Panc1 (cell line): Measurements from ENCODE around the gene PEX5. TPM values are rescaled to one million over a fixed set of nuclear protein-coding genes. Genes with fewer than 3 reads are reported as not detected.
A peak's percentile ranks its signal among the peaks of the same experiment; 100 is the strongest.

ENCODE experiments used
- ATAC-seq: fragments of 200-7000 bp; cut with Tn5 transposase; 2 replicates; pipeline ENCODE4 v1.9.1; 2020; ENCODE audit warnings: mild to moderate bottlenecking, moderate library complexity
- Bru-seq: library from RNA; stranded (reverse); fragments of 400-500 nt; gene quantifications from one replicate; lab custom pipeline; 2021; lab: Mats Ljungman, UMichigan
- BruChase-seq, 2 experiments: library from RNA; stranded (reverse); fragments of 400-500 nt; gene quantifications; one replicate each; lab custom pipeline; 2021; lab: Mats Ljungman, UMichigan
- BruUV-seq: library from RNA; stranded (reverse); fragments of 400-500 nt; replicated peaks from 2 replicates; lab custom pipeline; 2021; lab: Mats Ljungman, UMichigan
- CTCF ChIA-PET: fragments of 300-600 bp; sonication (Branson Sonifier 250); formaldehyde crosslinking; loops from one replicate; lab custom pipeline; 2022; ENCODE audit warnings: antibody characterized with exemption; lab: Charles Lee
- POLR2A ChIA-PET: fragments of 300-600 bp; sonication (Branson Sonifier 250); formaldehyde crosslinking; loops from one replicate; lab custom pipeline; 2022; ENCODE audit warnings: antibody characterized with exemption; lab: Charles Lee
- DNase-seq: peaks from one replicate; pipeline ENCODE4 v3.0.0-alpha.2; 2010; ENCODE audit warnings: low read depth, low spot score
- H3K27ac ChIP-seq: 2 replicates; pipeline ENCODE4 v1.5.1; 2011; ENCODE audit warnings: mild to moderate bottlenecking, low read length, inconsistent platforms
- H3K27me3 ChIP-seq: fragments of 200-500 bp; sonication (Bioruptor generic); 2 replicates; pipeline ENCODE4 v1.6.0; 2014; ENCODE audit warnings: low read length, inconsistent platforms; ENCODE audit not compliant: control insufficient read depth, insufficient read depth
- H3K36me3 ChIP-seq: fragments of 200-500 bp; sonication (Bioruptor generic); 2 replicates; pipeline ENCODE4 v1.5.1; 2014; ENCODE audit warnings: inconsistent platforms, mild to moderate bottlenecking, low read length, moderate library complexity; ENCODE audit not compliant: control insufficient read depth, insufficient read depth
- H3K4me1 ChIP-seq: 2 replicates; pipeline ENCODE4 v1.5.1; 2011; ENCODE audit warnings: inconsistent platforms, mild to moderate bottlenecking, low read length, moderate library complexity; ENCODE audit not compliant: control insufficient read depth, insufficient read depth
- H3K4me3 ChIP-seq, 2 experiments: 2 replicates each; pipeline ENCODE4 v1.5.1; 2011 to 2012; ENCODE audit warnings: low read depth in 2 of 2, low read length in 2 of 2, mild to moderate bottlenecking in 2 of 2, inconsistent platforms in 1 of 2, moderate library complexity in 1 of 2
- H3K9me3 ChIP-seq: fragments of 200-500 bp; sonication (Bioruptor generic); 2 replicates; pipeline ENCODE4 v1.5.1; 2014; ENCODE audit warnings: low read depth, mild to moderate bottlenecking, inconsistent platforms, low read length, moderate library complexity; ENCODE audit not compliant: control insufficient read depth, insufficient read depth
- CTCF ChIP-seq: fragments of 450-650 bp; IDR thresholded peaks from 2 replicates; pipeline ENCODE4 v1.5.1; 2017; ENCODE audit warnings: mild to moderate bottlenecking
- POLR2AphosphoS5 ChIP-seq: IDR thresholded peaks from 2 replicates; pipeline ENCODE4 v1.6.1; 2012; ENCODE audit warnings: mild to moderate bottlenecking, low read depth, low read length, moderate library complexity
- REST ChIP-seq, 2 experiments: IDR thresholded peaks; 2 replicates each; pipeline ENCODE4 v1.6.1; 2011 to 2012; ENCODE audit warnings: low read depth in 2 of 2, control low read depth in 1 of 2, low read length in 1 of 2, mild to moderate bottlenecking in 1 of 2, moderate library complexity in 1 of 2; ENCODE audit not compliant: insufficient read depth in 1 of 2
- SIN3A ChIP-seq: IDR thresholded peaks from 2 replicates; pipeline ENCODE4 v1.6.1; 2012; ENCODE audit warnings: low read depth, mild to moderate bottlenecking, low read length, moderate library complexity, borderline replicate concordance; ENCODE audit not compliant: insufficient read depth
- TCF7L2 ChIP-seq: IDR thresholded peaks from 2 replicates; pipeline ENCODE4 v1.6.1; 2011; ENCODE audit warnings: mild to moderate bottlenecking, low read depth, low read length, inconsistent platforms
- in situ Hi-C: cut with HindIII; loops from 2 replicates; pipeline ENCODE4 v1.10.0; 2016; ENCODE audit warnings: low sequenced_read_pairs, low pct_unique_long_range_greater_than_20kb
- intact Hi-C: fragments of 100-400 bp; cut with micrococcal nuclease; formaldehyde crosslinking; loops from one replicate; pipeline ENCODE4 v1.10.0; 2022; ENCODE audit not compliant: unreplicated experiment
- long read RNA-seq: library from polyadenylated mRNA; unstranded; transcript quantifications from one replicate; pipeline ENCODE4 v2.0.0, GENCODE V29; 2021; ENCODE audit not compliant: unreplicated experiment
- polyA plus RNA-seq: library from polyadenylated mRNA; unstranded; fragments of >200 nt; gene quantifications from one replicate; pipeline ENCODE4 v1.2.1, GENCODE V29; 2012; ENCODE audit warnings: missing spikeins; ENCODE audit not compliant: insufficient read length
- total RNA-seq: library from RNA; stranded (reverse); gene quantifications from one replicate; pipeline ENCODE4 v1.2.1, GENCODE V29; 2021; ENCODE audit not compliant: unreplicated experiment

The PEX5 gene
- total RNA-seq (26.9 TPM), Bru-seq, nascent RNA (percentile 55 among the genes with signal in this experiment), BruChase-seq, experiment 1, labeled RNA remaining after a 2-hour chase (percentile 61 among the genes with signal in this experiment), BruChase-seq, experiment 2, labeled RNA remaining after a 6-hour chase (percentile 66 among the genes with signal in this experiment)
- 24.8 TPM for polyA plus RNA-seq
- long read RNA-seq, partial matches to known transcripts: 0 of 2 reads
- long read RNA-seq, other reads (novel, unspliced or antisense): 2 of 2 reads

- peaks cover 2% of the 10 kb centered on the region; the same call in 1 of the 2 replicates for H3K4me1 ChIP-seq
- H3K36me3 ChIP-seq: no peaks in the 10 kb centered on the region; the same call in 1 of the 2 replicates
- DNase-seq: peak; percentile 27
- ATAC-seq: peak; percentile 99
- ChIA-PET POLR2A (no interaction called here), CTCF (no interaction called here)
- peak within 1 kb of the TSS; percentile 74 to 95 for H3K4me3 ChIP-seq
- TF ChIP-seq SIN3A: no peak
- TF ChIP-seq CTCF: no peak
- no peak for TF ChIP-seq POLR2AphosphoS5
- TF ChIP-seq REST (IDR thresholded peaks at IDR 0.05; ENCODE audit: insufficient read depth in 1 of 2, low read depth in 2 of 2, low read length in 1 of 2): no peak
- no peak for TF ChIP-seq TCF7L2
- H3K27me3 ChIP-seq: no peaks in the 10 kb centered on the region
- BruUV-seq: no TSS peak
- peak within 1 kb of the TSS; percentile 87 for H3K27ac ChIP-seq
- no peaks in the 10 kb centered on the region for H3K9me3 ChIP-seq
- in situ Hi-C loops (no loop called here), intact Hi-C loops (loop anchor here (5.0 kb wide), 1 partner anchor 47 kb away; no protein-coding TSS in a partner anchor)
Observed at GRCh38 chr12:7189398-7190267, at the start of gene PEX5. PEX5 (plus strand) TSS chr12:7189686; CDS start chr12:7190378, 692 bp downstream.

GRCh38 chr12:7141351-7142005 lies 48.0 kb upstream of the PEX5 start:
- ChIA-PET CTCF (interaction anchor here (0.5 to 1.1 kb wide), 5 partner anchors 12 to 247 kb away, joined by 3 to 8 read pairs (median 4); partner anchors contain the start of gene CLSTN3), POLR2A (no interaction called here)
- ATAC-seq: no peak
- H3K4me1 ChIP-seq: no peaks in the 10 kb centered on the region
- intact Hi-C loops (loop anchor here (5.0 kb wide), 2 partner anchors 46 to 496 kb away; partner anchors contain the start of gene PEX5), in situ Hi-C loops (no loop called here)
- H3K27ac ChIP-seq: no peak overlapping the region
- H3K27me3 ChIP-seq: no peaks in the 10 kb centered on the region
- BruUV-seq: no TSS peak
- no peak for TF ChIP-seq REST (IDR thresholded peaks at IDR 0.05; ENCODE audit: insufficient read depth in 1 of 2, low read depth in 2 of 2, low read length in 1 of 2)
- TF ChIP-seq SIN3A: no peak
- no peak for TF ChIP-seq POLR2AphosphoS5
- no peak for TF ChIP-seq CTCF
- TF ChIP-seq TCF7L2: no peak
- H3K9me3 ChIP-seq: no peaks in the 10 kb centered on the region
- no peak for DNase-seq
- H3K36me3 ChIP-seq: no peaks in the 10 kb centered on the region
- H3K4me3 ChIP-seq: no peak overlapping the region
